Sigmoid colon (tissue), 3 donors: ENCODE measurements around the gene ABCB8.

Experiments used
- CTCF ChIP-seq, 4 experiments: fragments of 450-650 bp in 3 of 4; fragments of 200-600 bp in 1 of 4; IDR thresholded peaks; one replicate each; pipeline ENCODE4 v1.5.1; 2016 to 2019; ENCODE audit warnings: antibody characterized with exemption in 4 of 4, mild to moderate bottlenecking in 3 of 4, moderate library complexity in 2 of 4
- POLR2A ChIP-seq, 2 donors: fragments of 450-650 bp; IDR thresholded peaks; one replicate each; pipeline ENCODE4 v1.6.1; 2016; ENCODE audit warnings: antibody characterized with exemption in 2 of 2, mild to moderate bottlenecking in 2 of 2, moderate library complexity in 2 of 2

DNA sequence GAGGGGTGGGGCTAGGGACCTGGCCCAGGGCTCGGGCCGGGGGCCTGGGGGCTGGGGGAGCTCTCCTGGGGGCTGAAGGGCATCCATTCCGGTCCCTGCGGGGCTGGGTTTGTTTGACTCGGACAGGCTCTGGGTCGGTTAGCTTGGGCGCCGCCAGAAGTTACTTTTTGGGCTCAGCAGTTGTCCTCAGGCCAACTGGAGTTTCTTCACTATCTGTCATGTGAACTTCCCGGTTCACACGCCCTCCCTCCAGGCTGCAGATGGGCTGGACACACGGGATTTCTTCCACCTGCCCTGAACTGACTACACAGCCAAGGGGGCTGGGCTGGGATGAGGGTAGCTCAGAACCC, 34.9 kb downstream of the ABCB8 start:
- no peak for TF ChIP-seq POLR2A (IDR thresholded peaks at IDR 0.05)
- TF ChIP-seq CTCF (IDR thresholded peaks at IDR 0.05) = no peak
